Measurements from ENCODE around the gene MTF2. TPM values are rescaled to one million over a fixed set of nuclear protein-coding genes. Genes with fewer than 3 reads are reported as not detected.

Gene MTF2
- total and polyA plus RNA-seq, 7 experiments from 2014 or later, result 35.3 to 77.9 (median 50.4) TPM

DNA sequence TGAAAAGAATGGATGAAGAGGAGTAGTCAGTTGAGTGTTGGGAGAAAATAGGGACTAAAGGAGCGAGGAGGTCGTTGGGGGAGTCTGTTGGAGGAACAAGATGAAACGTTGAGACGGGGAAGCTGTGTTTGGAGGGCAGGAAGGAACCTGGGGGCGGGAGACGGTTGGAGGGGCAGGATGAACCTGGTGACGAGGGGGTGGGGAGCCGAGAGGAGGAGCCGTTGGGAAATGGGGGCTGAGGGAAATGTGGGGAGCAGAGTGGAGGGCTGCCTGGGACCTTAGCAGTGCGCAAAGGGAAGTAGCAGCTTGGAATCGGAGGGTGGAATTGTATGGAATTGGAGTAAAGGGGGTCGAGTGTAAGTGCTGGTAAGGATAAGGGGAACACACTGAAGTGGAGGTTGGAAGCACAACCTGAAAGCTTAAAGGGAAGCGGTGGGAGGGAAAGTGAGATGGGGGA is 630 bp downstream of the MTF2 start:
- ChIA-PET POLR2A (interaction anchor here (0.6 to 3.5 kb wide), 24 partner anchors 9 to 800 kb away, joined by 3 to 22 read pairs (median 4); partner anchors contain the start of genes DIPK1A, DNTTIP2, DR1 and RPL5), CTCF (interaction anchor here (0.6 to 1.8 kb wide), 9 partner anchors 9 to 734 kb away, joined by 3 to 7 read pairs (median 4); partner anchors contain the start of gene DIPK1A)
- no peaks in the 10 kb centered on the region for H3K27me3 Mint-ChIP-seq
- Histone ChIP-seq H3K27ac (ENCODE audit: low read depth, low read length) (peak overlapping the region; percentile 93), H3K9me3 (ENCODE audit: control insufficient read depth in 2 of 3, low read length in 3 of 3) (no peaks in the 10 kb centered on the region), H3K27me3 (ENCODE audit: control insufficient read depth in 2 of 2, insufficient read depth in 2 of 2, low read length in 2 of 2) (no peaks in the 10 kb centered on the region), H3K36me3 (ENCODE audit: control insufficient read depth in 2 of 3, insufficient read depth in 3 of 3, low read length in 3 of 3) (peaks cover 0 to 7% (median 2%) of the 10 kb centered on the region in 3 experiments), H3K4me1 (ENCODE audit: control insufficient read depth in 2 of 2, insufficient read depth in 2 of 2, low read length in 2 of 2) (peaks cover 10 to 22% of the 10 kb centered on the region in 2 donors), H3K4me3 (ENCODE audit: low read length) (peak overlapping the region; percentile 88)
- H3K4me3 Mint-ChIP-seq, result peak overlapping the region; percentile 94 to 99 (median 97)
- DNase-seq (peak in 3 of 9 donors; percentile 17 to 41 (median 26)), ATAC-seq (no peak)
- H3K4me1 Mint-ChIP-seq, result peaks cover 37 to 64% (median 55%) of the 10 kb centered on the region in 7 donors
- intact Hi-C loops (cut with micrococcal nuclease), result loop anchor here (1.0 to 5.0 kb wide), 22 partner anchors 13 to 1577 kb away; partner anchors contain the start of genes CCDC18 (in 2 of the 2), TMED5 (in 2 of the 2), ABCD3 (in 1 of the 2) and CDC7 (in 1 of the 2)
- H3K9me3 Mint-ChIP-seq, result peaks cover 0 to 4% (median 0%) of the 10 kb centered on the region in 11 donors
- peak overlapping the region; percentile 88 to 99 (median 94) for H3K27ac Mint-ChIP-seq
- H3K36me3 Mint-ChIP-seq, result peaks cover 4 to 22% (median 20%) of the 10 kb centered on the region in 5 donors

DNA sequence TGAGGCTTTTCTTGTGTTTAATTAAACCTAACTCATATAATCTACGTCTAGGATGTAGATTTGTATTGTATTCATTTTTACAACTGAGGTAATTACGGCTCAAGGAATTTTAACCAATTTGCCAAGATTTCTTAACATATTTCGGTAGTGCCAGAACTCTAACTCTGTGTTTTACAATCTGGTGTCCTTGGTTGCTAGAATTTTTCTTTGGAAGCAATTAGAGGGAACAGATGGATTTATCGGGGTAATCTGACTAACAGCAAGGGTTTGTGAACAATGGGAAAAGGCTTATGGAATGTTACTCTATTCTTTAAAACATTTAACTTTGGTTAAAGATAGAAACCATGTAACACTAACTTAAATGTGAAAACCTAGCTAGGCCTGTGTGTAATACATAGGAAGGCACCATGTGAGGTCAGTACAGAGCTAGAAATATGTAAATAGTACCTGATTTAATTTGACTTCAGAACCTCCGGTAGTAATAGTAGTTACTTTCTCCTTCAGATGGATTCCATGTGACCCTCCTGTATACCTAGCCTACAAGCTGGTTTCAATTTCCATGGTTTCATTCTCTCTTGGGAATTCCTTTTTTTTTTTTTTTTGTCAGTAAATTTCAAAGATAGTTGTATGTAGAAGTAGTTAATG is 1.2 kb downstream of the MTF2 start:
- peak overlapping the region; percentile 88 for H3K4me3 ChIP-seq (ENCODE audit: low read length)
- peak; percentile 74 for ATAC-seq
- POLR2A ChIA-PET, result interaction anchor here (0.6 to 3.5 kb wide), 15 partner anchors 9 to 766 kb away, joined by 3 to 22 read pairs (median 4); partner anchors contain the start of genes DIPK1A, DR1, RPL5 and TMED5
- H3K36me3 Mint-ChIP-seq, result peaks cover 4 to 22% (median 20%) of the 10 kb centered on the region in 5 donors
- H3K27ac ChIP-seq (ENCODE audit: low read depth, low read length), result peak overlapping the region; percentile 93
- peaks cover 40 to 66% (median 55%) of the 10 kb centered on the region in 7 donors for H3K4me1 Mint-ChIP-seq
- no peaks in the 10 kb centered on the region for H3K9me3 ChIP-seq (ENCODE audit: control insufficient read depth in 2 of 3, low read length in 3 of 3)
- DNase-seq, result peak in 7 of 9 donors; percentile 23 to 59 (median 48)
- peaks cover 0 to 9% (median 4%) of the 10 kb centered on the region in 3 experiments for H3K36me3 ChIP-seq (ENCODE audit: control insufficient read depth in 2 of 3, insufficient read depth in 3 of 3, low read length in 3 of 3)
- CTCF ChIA-PET, result interaction anchor here (0.6 to 1.8 kb wide), 10 partner anchors 9 to 1963 kb away, joined by 3 to 7 read pairs (median 4); partner anchors contain the start of gene DIPK1A
- H3K27ac Mint-ChIP-seq, result peak overlapping the region; percentile 88 to 99 (median 94)
- no peaks in the 10 kb centered on the region for H3K27me3 ChIP-seq (ENCODE audit: control insufficient read depth in 2 of 2, insufficient read depth in 2 of 2, low read length in 2 of 2)
- H3K27me3 Mint-ChIP-seq, result no peaks in the 10 kb centered on the region
- intact Hi-C loops (cut with micrococcal nuclease), result loop anchor here (1.0 to 5.0 kb wide), 8 partner anchors 37 to 548 kb away; no protein-coding TSS in a partner anchor
- peaks cover 12 to 22% of the 10 kb centered on the region in 2 donors for H3K4me1 ChIP-seq (ENCODE audit: control insufficient read depth in 2 of 2, insufficient read depth in 2 of 2, low read length in 2 of 2)
- peak overlapping the region; percentile 94 to 99 (median 97) for H3K4me3 Mint-ChIP-seq
- H3K9me3 Mint-ChIP-seq, result peaks cover 0 to 4% (median 0%) of the 10 kb centered on the region in 11 donors

DNA sequence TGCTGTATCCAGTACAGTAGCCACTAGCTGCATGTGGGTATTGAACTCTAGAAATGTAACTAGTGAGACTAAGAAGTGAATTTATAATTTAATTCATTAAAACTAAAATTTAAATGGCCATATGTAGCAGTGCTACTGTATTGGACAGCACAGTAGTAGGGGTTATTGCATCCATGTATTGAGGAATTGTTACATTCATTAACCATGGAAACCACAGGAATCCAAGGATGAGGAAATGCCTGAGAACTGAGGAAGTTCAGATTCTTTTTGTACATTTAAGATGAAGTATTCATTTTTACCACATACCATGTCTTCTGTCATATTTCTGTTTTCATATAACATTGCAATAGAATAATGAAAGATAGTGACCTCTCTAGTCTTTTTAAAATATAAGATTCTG is 2.6 kb downstream of the MTF2 start:
- ATAC-seq (no peak), DNase-seq (no peak)
- no peaks in the 10 kb centered on the region for H3K27me3 Mint-ChIP-seq
- Histone ChIP-seq H3K27ac (ENCODE audit: low read depth, low read length) (peak overlapping the region; percentile 93), H3K4me1 (ENCODE audit: control insufficient read depth in 2 of 2, insufficient read depth in 2 of 2, low read length in 2 of 2) (peaks cover 16 to 22% of the 10 kb centered on the region in 2 donors), H3K36me3 (ENCODE audit: control insufficient read depth in 2 of 3, insufficient read depth in 3 of 3, low read length in 3 of 3) (peaks cover 3 to 15% (median 4%) of the 10 kb centered on the region in 3 experiments), H3K27me3 (ENCODE audit: control insufficient read depth in 2 of 2, insufficient read depth in 2 of 2, low read length in 2 of 2) (no peaks in the 10 kb centered on the region), H3K4me3 (ENCODE audit: low read length) (no peak overlapping the region), H3K9me3 (ENCODE audit: control insufficient read depth in 2 of 3, low read length in 3 of 3) (no peaks in the 10 kb centered on the region)
- H3K4me1 Mint-ChIP-seq, result peaks cover 44 to 79% (median 68%) of the 10 kb centered on the region in 7 donors
- peak overlapping the region in 6 of 9 donors; percentile 8 to 90 (median 59) for H3K27ac Mint-ChIP-seq
- H3K4me3 Mint-ChIP-seq, result peak overlapping the region; percentile 74 to 99 (median 97)
- ChIA-PET POLR2A (interaction anchor here (0.7 kb wide), 2 partner anchors 120 to 225 kb away, joined by 3 to 4 read pairs; no protein-coding TSS in a partner anchor), CTCF (interaction anchor here (0.6 kb wide), 1 partner anchor 48 kb away, joined by 3 read pairs; no protein-coding TSS in a partner anchor)
- H3K36me3 Mint-ChIP-seq, result peaks cover 4 to 33% (median 29%) of the 10 kb centered on the region in 5 donors
- intact Hi-C loops (cut with micrococcal nuclease), result loop anchor here (2.0 to 5.0 kb wide), 6 partner anchors 36 to 547 kb away; no protein-coding TSS in a partner anchor
- peaks cover 0 to 4% (median 0%) of the 10 kb centered on the region in 11 donors for H3K9me3 Mint-ChIP-seq

DNA sequence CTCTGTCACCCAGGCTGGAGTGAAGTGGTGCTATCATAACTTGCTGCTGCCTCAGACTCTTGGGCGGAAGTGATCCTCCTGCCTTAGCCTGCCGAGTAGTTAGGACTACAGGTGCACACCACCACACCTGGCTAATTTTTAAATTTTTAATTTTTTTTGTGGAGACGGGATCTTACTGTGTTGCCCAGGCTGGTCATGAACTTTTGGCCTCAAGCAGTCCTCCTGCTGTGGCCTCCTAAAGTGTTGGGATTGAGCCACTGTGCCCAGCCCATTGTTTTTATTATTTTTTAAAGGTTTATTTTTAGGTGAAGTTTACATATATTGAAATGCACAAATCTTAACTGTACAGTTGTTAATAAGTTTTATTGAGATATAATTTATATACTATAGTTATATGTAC is 3.2 kb downstream of the MTF2 start:
- H3K36me3 Mint-ChIP-seq, result peaks cover 4 to 35% (median 32%) of the 10 kb centered on the region in 5 donors
- peaks cover 0 to 4% (median 0%) of the 10 kb centered on the region in 11 donors for H3K9me3 Mint-ChIP-seq
- ChIA-PET CTCF (no interaction called here), POLR2A (interaction anchor here (0.7 kb wide), 2 partner anchors 120 to 225 kb away, joined by 3 to 4 read pairs; no protein-coding TSS in a partner anchor)
- no peaks in the 10 kb centered on the region for H3K27me3 Mint-ChIP-seq
- Histone ChIP-seq H3K4me1 (ENCODE audit: control insufficient read depth in 2 of 2, insufficient read depth in 2 of 2, low read length in 2 of 2) (peaks cover 16 to 22% of the 10 kb centered on the region in 2 donors), H3K9me3 (ENCODE audit: control insufficient read depth in 2 of 3, low read length in 3 of 3) (no peaks in the 10 kb centered on the region), H3K4me3 (ENCODE audit: low read length) (no peak overlapping the region), H3K27me3 (ENCODE audit: control insufficient read depth in 2 of 2, insufficient read depth in 2 of 2, low read length in 2 of 2) (no peaks in the 10 kb centered on the region), H3K36me3 (ENCODE audit: control insufficient read depth in 2 of 3, insufficient read depth in 3 of 3, low read length in 3 of 3) (peaks cover 3 to 15% (median 4%) of the 10 kb centered on the region in 3 experiments), H3K27ac (ENCODE audit: low read depth, low read length) (no peak overlapping the region)
- no peak for ATAC-seq
- peaks cover 44 to 83% (median 72%) of the 10 kb centered on the region in 7 donors for H3K4me1 Mint-ChIP-seq
- no peak overlapping the region for H3K27ac Mint-ChIP-seq
- intact Hi-C loops (cut with micrococcal nuclease), result loop anchor here (5.0 kb wide), 3 partner anchors 35 to 355 kb away; no protein-coding TSS in a partner anchor
- DNase-seq, result no peak
- H3K4me3 Mint-ChIP-seq, result peak overlapping the region in 9 of 10 donors; percentile 9 to 98 (median 94)

DNA sequence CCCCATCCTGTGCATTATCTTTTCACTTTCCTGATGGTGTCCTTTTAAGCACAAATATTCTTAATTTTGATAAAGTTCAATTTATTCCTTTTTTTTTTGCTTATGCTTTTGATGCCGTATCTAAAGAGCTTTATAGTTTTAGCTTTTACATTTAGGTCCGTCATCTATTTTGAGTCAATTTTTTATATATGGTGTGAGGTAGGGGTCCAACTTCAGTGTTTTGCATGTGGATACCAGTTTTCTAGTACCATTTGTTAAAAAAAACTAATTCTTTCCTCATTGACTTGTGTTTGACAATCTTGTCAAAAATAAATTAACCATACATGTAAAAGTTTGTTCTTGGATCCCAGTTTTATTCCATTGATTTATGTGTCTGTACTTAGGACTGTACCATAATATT is 4.9 kb downstream of the MTF2 start:
- Histone ChIP-seq H3K4me3 (ENCODE audit: low read length) (no peak overlapping the region), H3K27ac (ENCODE audit: low read depth, low read length) (no peak overlapping the region), H3K9me3 (ENCODE audit: control insufficient read depth in 2 of 3, low read length in 3 of 3) (no peaks in the 10 kb centered on the region), H3K27me3 (ENCODE audit: control insufficient read depth in 2 of 2, insufficient read depth in 2 of 2, low read length in 2 of 2) (no peaks in the 10 kb centered on the region), H3K4me1 (ENCODE audit: control insufficient read depth in 2 of 2, insufficient read depth in 2 of 2, low read length in 2 of 2) (peaks cover 16 to 19% of the 10 kb centered on the region in 2 donors), H3K36me3 (ENCODE audit: control insufficient read depth in 2 of 3, insufficient read depth in 3 of 3, low read length in 3 of 3) (peaks cover 3 to 15% (median 4%) of the 10 kb centered on the region in 3 experiments)
- intact Hi-C loops (cut with micrococcal nuclease), result loop anchor here (5.0 kb wide), 3 partner anchors 33 to 353 kb away; no protein-coding TSS in a partner anchor
- POLR2A ChIA-PET, result no interaction called here
- CTCF ChIA-PET, result interaction anchor here (0.8 kb wide), 1 partner anchor 48 kb away, joined by 3 read pairs; no protein-coding TSS in a partner anchor
- ATAC-seq (no peak), DNase-seq (no peak)
- Mint-ChIP-seq H3K27ac (peak overlapping the region in 1 of 9 donors; percentile 30), H3K27me3 (no peaks in the 10 kb centered on the region), H3K4me1 (peaks cover 45 to 84% (median 68%) of the 10 kb centered on the region in 7 donors), H3K4me3 (peak overlapping the region in 6 of 10 donors; percentile 4 to 94 (median 12)), H3K36me3 (peaks cover 4 to 38% (median 32%) of the 10 kb centered on the region in 5 donors), H3K9me3 (peaks cover 0 to 4% (median 0%) of the 10 kb centered on the region in 11 donors)

DNA sequence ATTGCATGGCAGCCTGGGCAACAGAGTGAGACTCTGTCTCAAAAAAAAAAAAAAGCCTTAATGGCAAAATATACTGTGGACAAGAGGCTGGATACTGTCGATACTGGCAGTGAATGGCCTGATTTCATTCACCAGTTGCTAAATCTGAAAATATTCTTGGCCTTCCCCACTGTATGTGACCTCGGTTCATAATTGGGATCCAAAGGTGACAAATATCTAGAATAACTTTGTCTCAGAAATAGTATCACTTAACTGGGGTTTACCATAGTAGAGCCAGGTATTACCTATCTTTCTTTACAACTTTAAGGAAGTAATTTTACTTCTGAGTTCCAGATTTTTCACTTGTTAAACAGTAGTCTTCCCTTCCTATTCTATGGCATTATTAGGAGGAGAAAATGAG is 8.4 kb downstream of the MTF2 start:
- Mint-ChIP-seq H3K9me3 (peaks cover 0 to 4% (median 0%) of the 10 kb centered on the region in 11 donors), H3K27ac (peak overlapping the region in 1 of 9 donors; percentile 21), H3K27me3 (no peaks in the 10 kb centered on the region), H3K36me3 (peaks cover 4 to 43% (median 35%) of the 10 kb centered on the region in 5 donors), H3K4me3 (peak overlapping the region in 4 of 10 donors; percentile 2 to 40 (median 22)), H3K4me1 (peaks cover 42 to 82% (median 68%) of the 10 kb centered on the region in 7 donors)
- peaks cover 3 to 14% (median 4%) of the 10 kb centered on the region in 3 experiments for H3K36me3 ChIP-seq (ENCODE audit: control insufficient read depth in 2 of 3, insufficient read depth in 3 of 3, low read length in 3 of 3)
- H3K27me3 ChIP-seq (ENCODE audit: control insufficient read depth in 2 of 2, insufficient read depth in 2 of 2, low read length in 2 of 2), result no peaks in the 10 kb centered on the region
- CTCF ChIA-PET, result no interaction called here
- H3K9me3 ChIP-seq (ENCODE audit: control insufficient read depth in 2 of 3, low read length in 3 of 3), result no peaks in the 10 kb centered on the region
- no peak overlapping the region for H3K27ac ChIP-seq (ENCODE audit: low read depth, low read length)
- no peak overlapping the region for H3K4me3 ChIP-seq (ENCODE audit: low read length)
- POLR2A ChIA-PET, result no interaction called here
- intact Hi-C loops (cut with micrococcal nuclease), result no loop called here
- no peak for DNase-seq
- no peak for ATAC-seq
- peaks cover 4 to 16% of the 10 kb centered on the region in 2 donors for H3K4me1 ChIP-seq (ENCODE audit: control insufficient read depth in 2 of 2, insufficient read depth in 2 of 2, low read length in 2 of 2)
